ENCODE data around the gene FRZB.

The FRZB gene, protein sequence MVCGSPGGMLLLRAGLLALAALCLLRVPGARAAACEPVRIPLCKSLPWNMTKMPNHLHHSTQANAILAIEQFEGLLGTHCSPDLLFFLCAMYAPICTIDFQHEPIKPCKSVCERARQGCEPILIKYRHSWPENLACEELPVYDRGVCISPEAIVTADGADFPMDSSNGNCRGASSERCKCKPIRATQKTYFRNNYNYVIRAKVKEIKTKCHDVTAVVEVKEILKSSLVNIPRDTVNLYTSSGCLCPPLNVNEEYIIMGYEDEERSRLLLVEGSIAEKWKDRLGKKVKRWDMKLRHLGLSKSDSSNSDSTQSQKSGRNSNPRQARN

DNA sequence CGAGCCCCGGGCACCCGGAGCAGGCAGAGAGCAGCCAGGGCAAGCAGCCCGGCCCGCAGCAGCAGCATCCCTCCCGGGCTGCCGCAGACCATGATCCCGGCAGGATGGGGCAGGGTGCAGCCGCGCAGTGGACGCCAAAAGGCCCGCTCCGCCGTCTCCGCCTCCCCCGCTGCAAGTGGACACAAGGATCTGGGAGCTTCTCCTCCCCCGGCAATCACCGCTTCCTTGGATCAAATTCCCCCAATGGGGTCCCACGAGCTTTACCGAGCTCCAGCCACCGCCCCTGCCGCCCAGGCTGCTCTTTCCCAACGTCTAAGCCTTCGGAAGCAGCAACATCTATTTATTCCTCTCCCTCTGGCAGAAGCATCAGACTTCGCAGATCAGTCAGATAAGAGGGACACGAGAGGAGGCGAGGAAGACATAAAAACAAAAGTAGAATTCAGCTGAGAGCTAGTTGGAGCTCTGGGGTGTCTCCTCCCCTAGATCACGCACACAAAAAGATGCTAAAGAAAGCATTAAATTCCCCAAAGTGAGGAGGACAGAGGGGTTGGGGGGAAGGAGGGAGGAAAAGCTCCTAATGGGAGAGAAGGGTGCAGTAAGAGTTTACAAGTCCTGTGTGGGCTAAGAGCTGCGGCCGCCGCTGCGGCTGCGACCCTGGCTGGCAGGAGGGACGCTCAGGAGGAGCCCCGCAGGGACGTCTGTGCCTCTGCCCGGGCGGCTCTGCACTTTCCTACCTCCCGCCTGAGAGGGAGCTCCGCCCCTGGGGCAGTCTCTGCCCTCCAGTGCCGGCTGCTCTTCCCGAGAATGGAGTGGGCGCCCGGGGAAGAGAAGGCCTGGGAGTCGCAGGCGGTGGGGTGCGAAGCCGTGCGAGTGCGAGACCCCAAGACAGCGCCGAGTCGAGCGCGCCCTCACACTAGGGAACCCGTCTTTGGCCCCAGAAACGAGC, at the start of gene FRZB:
TSS of gene FRZB (minus strand) at position 177 of the 946 bp plus-strand sequence. CDS start at position 92, 85 bp downstream.
- Mint-ChIP-seq H3K4me3 (peak within 1 kb of the TSS; percentile 61), H3K27me3 (ENCODE audit: low read depth) (peaks cover 60% of the 10 kb centered on the region), H3K4me1 (ENCODE audit: low read depth) (peaks cover 14% of the 10 kb centered on the region), H3K27ac (no peak within 1 kb of the TSS), H3K9me3 (no peaks in the 10 kb centered on the region), H3K36me3 (ENCODE audit: low read depth) (no peaks in the 10 kb centered on the region)
- DNase-seq (ENCODE audit: low spot score) = no peak

DNA sequence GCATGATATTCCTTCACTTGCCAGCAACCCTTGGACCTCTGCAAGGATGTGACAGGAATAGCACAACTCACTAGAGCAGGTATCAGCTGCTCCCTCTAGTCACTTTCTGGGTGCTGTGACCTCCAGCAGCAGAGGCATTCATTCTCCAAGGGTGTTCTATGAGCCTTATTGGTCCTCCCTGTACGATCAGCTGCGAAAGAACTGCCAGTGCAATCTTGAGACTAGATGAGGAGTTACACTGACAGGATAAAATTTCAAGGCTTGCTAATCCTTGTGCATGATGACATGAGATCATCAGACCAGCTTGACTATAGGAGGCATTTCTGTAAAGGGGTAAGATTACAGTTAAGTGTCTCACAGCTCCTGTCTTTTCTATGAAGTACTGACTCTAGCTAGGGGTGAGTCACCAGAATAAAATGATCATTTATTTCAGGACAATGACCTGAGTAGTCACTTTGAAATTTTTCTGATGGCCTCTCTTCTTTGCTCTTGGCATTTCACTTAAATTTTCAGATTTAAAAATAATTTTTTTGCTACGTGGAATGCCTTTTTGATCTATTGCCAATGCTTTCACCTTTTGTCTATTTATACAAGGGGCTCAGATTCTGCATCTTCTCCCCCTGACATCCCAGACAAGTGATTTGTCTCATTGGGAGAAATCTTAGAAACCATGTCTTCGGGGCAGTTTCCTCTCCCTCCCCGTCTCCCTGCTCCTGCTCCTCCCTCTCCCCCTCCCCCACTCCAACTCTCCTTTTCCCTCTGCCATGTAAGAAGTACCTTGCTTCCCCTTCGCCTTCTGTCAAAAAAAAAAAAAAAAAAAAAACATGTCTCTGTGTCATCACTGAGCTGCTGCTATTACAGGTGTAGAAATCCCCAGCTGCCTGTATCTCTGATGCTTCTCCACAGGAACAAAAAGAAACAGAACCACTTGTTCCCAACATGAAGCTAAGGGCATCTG, 49.2 kb upstream of the FRZB start:
- Mint-ChIP-seq H3K4me3 (no peak overlapping the region), H3K9me3 (no peaks in the 10 kb centered on the region), H3K4me1 (ENCODE audit: low read depth) (no peaks in the 10 kb centered on the region), H3K27me3 (ENCODE audit: low read depth) (no peaks in the 10 kb centered on the region), H3K36me3 (ENCODE audit: low read depth) (no peaks in the 10 kb centered on the region), H3K27ac (no peak overlapping the region)
- DNase-seq (ENCODE audit: low spot score) = no peak

DNA sequence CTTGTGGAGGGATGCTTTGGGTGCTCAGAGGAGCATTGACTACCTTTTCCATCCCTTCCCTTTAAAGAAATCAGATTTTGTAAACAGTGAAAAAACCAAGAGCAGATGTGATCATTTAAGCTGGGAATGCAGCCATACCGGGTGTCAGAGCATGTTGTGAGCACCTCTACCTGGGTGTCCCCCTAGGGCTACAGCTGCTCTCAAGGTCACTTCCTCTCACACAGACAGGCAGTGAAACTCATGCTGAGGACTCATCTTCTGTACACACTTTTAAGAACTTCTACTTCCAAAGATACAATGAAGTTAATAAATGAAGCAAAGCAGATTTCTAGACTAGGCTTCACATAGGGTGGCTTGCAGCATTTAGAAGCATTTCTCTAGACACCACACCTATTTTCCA, 48.4 kb upstream of the FRZB start:
- no peaks in the 10 kb centered on the region for H3K4me1 Mint-ChIP-seq (ENCODE audit: low read depth)
- no peak for DNase-seq (ENCODE audit: low spot score)
- no peaks in the 10 kb centered on the region for H3K9me3 Mint-ChIP-seq
- H3K36me3 Mint-ChIP-seq (ENCODE audit: low read depth) = no peaks in the 10 kb centered on the region
- no peak overlapping the region for H3K4me3 Mint-ChIP-seq
- H3K27me3 Mint-ChIP-seq (ENCODE audit: low read depth) = no peaks in the 10 kb centered on the region
- no peak overlapping the region for H3K27ac Mint-ChIP-seq

DNA sequence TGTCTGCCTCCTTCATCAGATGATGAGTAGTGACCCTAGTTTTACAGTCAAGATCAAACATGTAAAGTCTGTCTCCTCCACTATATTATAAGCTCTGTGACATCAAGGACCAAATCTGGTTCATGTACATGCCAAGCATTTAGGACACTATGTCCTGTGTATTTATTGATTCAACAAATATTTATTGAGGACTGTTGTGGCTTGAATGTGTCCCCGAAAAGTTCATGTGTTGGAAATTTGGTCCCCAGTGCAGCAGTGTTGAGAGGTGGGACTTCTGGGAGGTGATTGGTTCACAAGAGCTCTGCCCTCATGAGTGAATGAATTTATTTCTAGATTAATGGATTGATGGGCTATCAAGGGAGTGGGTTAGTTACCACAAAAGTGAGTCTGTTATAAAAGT, 46.6 kb upstream of the FRZB start:
- no peak overlapping the region for H3K27ac Mint-ChIP-seq
- no peaks in the 10 kb centered on the region for H3K4me1 Mint-ChIP-seq (ENCODE audit: low read depth)
- DNase-seq (ENCODE audit: low spot score) = no peak
- H3K9me3 Mint-ChIP-seq = no peaks in the 10 kb centered on the region
- no peaks in the 10 kb centered on the region for H3K27me3 Mint-ChIP-seq (ENCODE audit: low read depth)
- no peaks in the 10 kb centered on the region for H3K36me3 Mint-ChIP-seq (ENCODE audit: low read depth)
- H3K4me3 Mint-ChIP-seq = no peak overlapping the region

DNA sequence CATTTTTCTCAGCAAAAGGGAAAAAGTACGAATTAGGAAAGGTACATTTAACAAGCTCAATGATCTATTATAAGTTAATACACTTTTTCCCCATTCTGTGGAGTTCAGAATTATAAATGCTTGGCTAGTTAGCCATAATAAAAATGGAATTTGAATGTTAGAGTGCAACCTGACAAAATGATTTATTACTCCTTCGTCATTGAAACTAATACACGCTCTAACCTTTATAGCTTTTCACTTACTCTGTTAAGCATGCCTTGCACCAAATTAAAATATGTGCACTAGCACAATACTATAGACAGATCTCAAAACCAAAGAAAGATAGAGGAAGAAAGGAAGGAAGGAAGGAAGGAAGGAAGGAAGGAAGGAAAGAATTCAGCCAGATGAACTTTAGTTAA, 46.1 kb upstream of the FRZB start:
- no peaks in the 10 kb centered on the region for H3K9me3 Mint-ChIP-seq
- no peaks in the 10 kb centered on the region for H3K36me3 Mint-ChIP-seq (ENCODE audit: low read depth)
- DNase-seq (ENCODE audit: low spot score) = no peak
- no peak overlapping the region for H3K27ac Mint-ChIP-seq
- H3K4me3 Mint-ChIP-seq = no peak overlapping the region
- no peaks in the 10 kb centered on the region for H3K27me3 Mint-ChIP-seq (ENCODE audit: low read depth)
- no peaks in the 10 kb centered on the region for H3K4me1 Mint-ChIP-seq (ENCODE audit: low read depth)

DNA sequence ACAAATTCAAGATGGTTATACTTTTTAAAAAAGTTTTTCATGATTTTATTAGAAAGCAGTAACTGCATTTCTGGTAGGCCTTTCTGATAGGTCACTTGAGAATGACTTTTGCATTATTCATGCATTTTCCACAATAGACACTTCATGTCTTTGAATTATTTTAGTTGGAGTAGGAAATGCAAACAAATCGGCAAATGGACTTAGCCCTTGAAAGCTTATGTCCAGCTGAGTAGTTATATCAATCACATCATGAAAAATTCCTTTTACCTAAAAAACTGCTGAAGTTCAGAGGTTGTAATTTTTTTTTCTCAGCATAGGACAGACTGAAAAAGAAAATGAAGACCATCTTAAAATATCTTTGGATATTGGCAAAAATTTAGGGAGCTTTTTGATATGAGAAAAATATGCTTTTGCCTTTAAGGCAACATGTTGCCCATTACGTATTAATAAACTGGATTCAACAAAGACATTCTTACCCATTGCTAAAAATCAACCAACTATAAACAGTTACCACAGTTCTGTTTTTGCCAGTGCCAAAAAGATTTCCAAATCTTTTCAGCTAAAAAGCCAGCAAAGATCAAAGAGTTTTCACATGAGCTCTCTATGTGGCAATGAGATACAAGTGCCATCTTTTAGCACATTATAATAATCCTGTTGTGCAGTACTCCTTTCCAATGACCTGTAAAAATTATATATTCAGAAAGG, 45.5 kb upstream of the FRZB start:
- no peak overlapping the region for H3K4me3 Mint-ChIP-seq
- H3K36me3 Mint-ChIP-seq (ENCODE audit: low read depth) = no peaks in the 10 kb centered on the region

DNA sequence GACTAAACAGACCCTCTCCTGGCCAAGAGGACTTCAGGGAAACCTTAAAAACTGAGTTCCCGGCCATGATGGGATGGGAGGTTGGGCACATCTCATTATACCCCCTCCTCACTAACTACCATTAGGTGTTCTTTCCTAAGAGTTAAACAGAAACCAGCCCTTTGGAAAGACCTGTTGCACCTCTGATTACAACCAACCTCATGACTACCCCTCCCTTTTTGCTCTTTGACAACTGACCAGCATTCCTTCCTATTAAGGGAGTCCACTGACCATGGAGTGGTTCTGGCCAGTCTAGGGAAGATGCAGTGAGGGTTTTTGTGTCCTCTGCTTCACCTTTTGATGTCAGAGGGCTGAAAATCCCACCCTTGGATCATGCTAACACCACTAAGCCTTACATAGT, 44.5 kb upstream of the FRZB start:
- H3K9me3 Mint-ChIP-seq = no peaks in the 10 kb centered on the region
- no peak for DNase-seq (ENCODE audit: low spot score)
- H3K27me3 Mint-ChIP-seq (ENCODE audit: low read depth) = no peaks in the 10 kb centered on the region
- H3K4me1 Mint-ChIP-seq (ENCODE audit: low read depth) = no peaks in the 10 kb centered on the region
- H3K4me3 Mint-ChIP-seq = no peak overlapping the region
- no peak overlapping the region for H3K27ac Mint-ChIP-seq
- no peaks in the 10 kb centered on the region for H3K36me3 Mint-ChIP-seq (ENCODE audit: low read depth)

More for the DNA sequence above, 45.5 kb upstream of the FRZB start:
- Mint-ChIP-seq H3K4me1 (ENCODE audit: low read depth) (no peaks in the 10 kb centered on the region), H3K27ac (no peak overlapping the region), H3K9me3 (no peaks in the 10 kb centered on the region), H3K27me3 (ENCODE audit: low read depth) (no peaks in the 10 kb centered on the region)
- DNase-seq (ENCODE audit: low spot score) = no peak

DNA sequence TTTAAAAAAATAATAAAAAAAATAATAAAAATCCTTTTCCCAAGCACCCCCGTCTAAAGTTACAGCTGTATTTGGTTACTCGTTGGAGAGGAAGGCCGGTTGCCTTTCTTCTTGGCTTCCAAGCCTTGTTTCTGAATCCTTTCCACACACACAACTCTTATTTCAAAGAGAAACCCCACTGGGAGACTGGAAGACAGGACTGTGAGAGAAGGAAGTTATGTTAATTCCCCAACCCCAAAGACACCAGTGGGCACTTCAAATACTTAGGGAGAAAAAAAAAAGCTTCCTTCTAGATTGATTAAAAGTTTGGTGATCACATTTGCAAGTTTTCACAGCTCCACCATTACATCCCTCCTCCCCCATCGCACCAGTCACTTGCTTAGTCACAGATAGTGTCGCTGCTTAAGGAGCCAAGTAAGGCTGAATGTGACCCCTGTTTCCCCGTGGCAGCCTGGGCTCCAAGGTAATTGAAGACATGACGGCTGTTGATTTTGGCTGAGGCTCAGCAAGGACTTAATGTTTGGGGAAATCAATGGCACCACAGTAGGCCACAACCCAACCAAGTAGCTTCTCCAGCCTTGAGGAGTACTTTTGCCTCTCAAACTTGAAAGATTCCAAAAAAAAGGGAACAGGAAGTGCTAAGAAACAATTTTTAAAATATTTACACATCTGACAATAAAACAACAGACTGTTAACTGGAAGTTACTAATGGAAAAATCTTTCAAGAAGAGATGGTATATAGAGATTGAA, 40.8 kb upstream of the FRZB start:
- Mint-ChIP-seq H3K27me3 (ENCODE audit: low read depth) (no peaks in the 10 kb centered on the region), H3K27ac (no peak overlapping the region), H3K36me3 (ENCODE audit: low read depth) (no peaks in the 10 kb centered on the region), H3K4me1 (ENCODE audit: low read depth) (no peaks in the 10 kb centered on the region), H3K4me3 (no peak overlapping the region), H3K9me3 (no peaks in the 10 kb centered on the region)
- no peak for DNase-seq (ENCODE audit: low spot score)

DNA sequence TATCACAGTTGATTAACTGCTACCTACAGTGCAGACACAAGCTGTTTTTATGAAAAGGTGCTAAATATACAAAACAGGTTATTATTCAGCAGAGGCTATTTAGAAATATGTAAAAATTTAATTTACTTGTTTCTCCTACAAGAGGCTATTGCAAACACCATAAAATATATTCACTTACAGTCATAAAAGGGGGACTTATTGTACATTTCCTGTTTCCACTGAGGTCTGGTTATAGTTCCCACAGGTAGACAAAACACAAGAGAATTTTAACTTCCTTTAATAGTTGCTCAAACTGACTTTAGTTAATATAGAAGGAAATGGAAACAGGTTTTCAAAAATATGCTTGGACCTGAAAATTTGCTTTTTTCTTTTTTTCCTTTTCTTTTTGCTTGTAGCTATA, 40.0 kb upstream of the FRZB start:
- no peaks in the 10 kb centered on the region for H3K9me3 Mint-ChIP-seq
- no peaks in the 10 kb centered on the region for H3K36me3 Mint-ChIP-seq (ENCODE audit: low read depth)
- H3K4me3 Mint-ChIP-seq = no peak overlapping the region
- H3K27me3 Mint-ChIP-seq (ENCODE audit: low read depth) = no peaks in the 10 kb centered on the region
- no peak overlapping the region for H3K27ac Mint-ChIP-seq
- H3K4me1 Mint-ChIP-seq (ENCODE audit: low read depth) = no peaks in the 10 kb centered on the region
- no peak for DNase-seq (ENCODE audit: low spot score)

DNA sequence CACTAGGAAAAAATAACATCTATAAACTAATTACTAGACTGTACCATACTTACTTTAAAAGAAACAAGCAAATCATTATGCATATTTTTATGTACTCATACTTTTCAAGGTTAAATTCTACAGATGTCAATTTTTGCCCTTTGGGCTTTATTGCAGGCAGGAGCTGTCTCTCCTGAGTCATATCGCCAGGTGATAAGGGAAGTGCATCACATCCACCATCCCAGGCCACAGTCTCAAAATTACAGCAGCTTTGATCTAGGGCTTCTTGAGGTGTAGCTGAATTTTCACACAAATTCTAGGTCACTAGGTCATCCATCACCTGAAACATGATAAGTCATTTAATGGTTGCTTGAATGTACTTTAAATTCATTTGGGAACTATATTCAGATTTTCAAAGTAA, 38.4 kb upstream of the FRZB start:
- Mint-ChIP-seq H3K27me3 (ENCODE audit: low read depth) (no peaks in the 10 kb centered on the region), H3K4me1 (ENCODE audit: low read depth) (no peaks in the 10 kb centered on the region), H3K36me3 (ENCODE audit: low read depth) (no peaks in the 10 kb centered on the region), H3K9me3 (no peaks in the 10 kb centered on the region), H3K27ac (no peak overlapping the region), H3K4me3 (no peak overlapping the region)
- no peak for DNase-seq (ENCODE audit: low spot score)

DNA sequence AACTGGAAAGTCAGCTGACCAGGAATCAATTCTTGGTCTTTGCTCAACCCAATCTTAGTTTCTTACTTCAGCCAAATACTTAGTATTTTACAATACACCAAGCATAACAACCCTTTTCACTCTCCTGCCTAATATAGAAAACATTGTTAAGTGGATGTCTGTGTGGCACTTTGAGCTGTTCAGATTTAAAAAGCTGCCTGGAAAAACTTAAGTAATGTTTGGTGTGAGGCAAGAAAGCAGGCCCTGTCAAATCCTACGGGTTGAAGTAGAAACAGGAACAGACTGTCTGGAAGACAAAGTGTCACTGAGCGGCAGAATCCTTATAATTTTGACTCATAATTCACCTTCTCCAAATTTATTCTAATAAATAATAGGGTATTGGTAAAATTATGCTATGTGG, 37.1 kb upstream of the FRZB start:
- no peak overlapping the region for H3K4me3 Mint-ChIP-seq
- no peak for DNase-seq (ENCODE audit: low spot score)
- H3K4me1 Mint-ChIP-seq (ENCODE audit: low read depth) = no peaks in the 10 kb centered on the region

DNA sequence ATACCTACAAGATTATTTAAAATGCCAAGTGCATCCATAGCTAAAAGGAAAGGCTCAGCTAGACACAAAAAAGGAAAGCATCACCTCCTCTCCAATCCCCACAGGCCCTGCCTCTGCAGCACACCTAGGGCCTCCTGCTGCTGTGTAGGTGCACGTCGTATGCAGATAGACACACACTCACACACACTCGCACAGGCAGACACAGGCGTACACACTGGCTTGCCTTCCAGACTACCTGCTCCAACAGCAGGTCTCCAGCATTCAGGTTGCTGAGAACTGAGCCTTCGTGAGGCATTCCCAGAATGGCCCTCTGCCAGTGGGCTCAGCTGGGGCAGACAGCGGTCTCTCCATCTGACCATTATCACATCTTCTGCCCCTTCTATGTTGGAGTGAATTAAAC, 35.3 kb upstream of the FRZB start:
- Mint-ChIP-seq H3K36me3 (ENCODE audit: low read depth) (no peaks in the 10 kb centered on the region), H3K9me3 (no peaks in the 10 kb centered on the region), H3K27me3 (ENCODE audit: low read depth) (no peaks in the 10 kb centered on the region), H3K27ac (no peak overlapping the region), H3K4me1 (ENCODE audit: low read depth) (no peaks in the 10 kb centered on the region), H3K4me3 (no peak overlapping the region)
- DNase-seq (ENCODE audit: low spot score) = no peak

More for the DNA sequence above, 37.1 kb upstream of the FRZB start:
- Mint-ChIP-seq H3K36me3 (ENCODE audit: low read depth) (no peaks in the 10 kb centered on the region), H3K27ac (no peak overlapping the region), H3K9me3 (no peaks in the 10 kb centered on the region), H3K27me3 (ENCODE audit: low read depth) (no peaks in the 10 kb centered on the region)

DNA sequence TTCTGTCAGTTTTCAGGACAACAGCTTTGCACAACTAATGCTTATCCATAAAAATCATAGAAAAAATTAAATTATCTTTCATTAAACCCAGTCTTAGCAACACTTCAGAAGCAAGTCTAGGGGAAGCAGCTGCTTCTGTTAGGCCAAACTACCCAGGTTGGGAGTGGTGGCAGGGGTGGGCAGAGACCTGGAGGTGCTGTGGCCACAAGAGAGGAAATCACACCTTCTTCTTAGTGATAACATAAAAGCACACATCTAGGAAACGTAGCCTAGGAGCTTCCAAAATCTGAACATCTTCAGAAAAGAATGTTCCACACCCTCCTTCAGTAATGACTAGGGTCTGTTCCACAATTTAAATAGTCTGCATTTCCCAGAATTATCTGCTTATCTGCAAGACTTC, 32.3 kb upstream of the FRZB start:
- DNase-seq (ENCODE audit: low spot score) = no peak
- Mint-ChIP-seq H3K9me3 (no peaks in the 10 kb centered on the region), H3K4me3 (no peak overlapping the region), H3K4me1 (ENCODE audit: low read depth) (no peaks in the 10 kb centered on the region), H3K27me3 (ENCODE audit: low read depth) (no peaks in the 10 kb centered on the region), H3K27ac (no peak overlapping the region), H3K36me3 (ENCODE audit: low read depth) (no peaks in the 10 kb centered on the region)
